K562 (cell line): ENCODE results near the gene SOWAHA. TPM values are rescaled to one million over a fixed set of nuclear protein-coding genes. Genes with fewer than 3 reads are reported as not detected.

Experiments
- ATAC-seq: fragments of 200-7000 bp; cut with Tn5 transposase; 3 replicates; pipeline ENCODE4 v1.9.1; 2020; ENCODE audit warnings: moderate library complexity
- BruUV-seq: library from RNA; stranded (reverse); fragments of 400-500 nt; replicated peaks from 2 replicates; lab custom pipeline; 2021; lab: Mats Ljungman, UMichigan
- CTCF ChIA-PET: fragments of 300-600 bp; formaldehyde crosslinking; extraction: SDS; loops from one replicate; lab custom pipeline; 2021; ENCODE audit warnings: low intra/inter-chr PET ratio; lab: Yijun Ruan, JAX
- POLR2A ChIA-PET: fragments of 300-600, 350-650 bp; sonication (Branson Sonifier 250); formaldehyde crosslinking; extraction: SDS; loops from one replicate; lab custom pipeline; 2021; ENCODE audit warnings: antibody characterized with exemption, inconsistent platforms; lab: Yijun Ruan, JAX
- DNase-seq, 4 experiments: peaks; one replicate each; pipeline versions ENCODE4 v3.0.0 to v3.0.0-alpha.2; 2011 to 2018; ENCODE audit warnings: low spot score in 3 of 4, mixed read lengths in 3 of 4; ENCODE audit errors: extremely low read depth in 1 of 4
- FAIRE-seq: peaks from 2 replicates; lab custom pipeline; 2011; peaks lifted over from hg19 to GRCh38; lab: Jason Lieb, UNC
- H2AFZ ChIP-seq: 2 replicates; pipeline ENCODE4 v1.6.0; 2011; ENCODE audit warnings: low read depth, low read length, control low read depth, inconsistent platforms
- H3K27ac ChIP-seq: fragments of 200-600 bp; 3 replicates; pipeline ENCODE4 v1.8.0; 2011; ENCODE audit warnings: low read depth, mild to moderate bottlenecking, control low read depth, inconsistent platforms, low read length, moderate library complexity, mixed read lengths; ENCODE audit errors: extremely low read depth
- H3K27me3 ChIP-seq, 2 experiments: fragments of 300-600 bp in 1 of 2; 2 replicates in 1 of 2; 3 replicates in 1 of 2; pipeline versions ENCODE4 v1.6.0 to v1.8.0; 2011; ENCODE audit warnings: inconsistent platforms in 2 of 2, low read length in 2 of 2, mild to moderate bottlenecking in 1 of 2, mixed read lengths in 1 of 2, moderate library complexity in 1 of 2; ENCODE audit not compliant: control insufficient read depth in 2 of 2, insufficient read depth in 2 of 2
- H3K36me3 ChIP-seq: fragments of 300-600 bp; 3 replicates; pipeline ENCODE4 v1.8.0; 2011; ENCODE audit warnings: mild to moderate bottlenecking, low read length, inconsistent platforms; ENCODE audit not compliant: control insufficient read depth, insufficient read depth
- H3K4me1 ChIP-seq, 2 experiments: fragments of 200-600 bp in 1 of 2; replicated peaks in 1 of 2; 2 replicates in 1 of 2; 3 replicates in 1 of 2; pipeline versions ENCODE4 v1.5.1 to v1.8.0; 2011; ENCODE audit warnings: inconsistent platforms in 2 of 2, low read length in 2 of 2, mild to moderate bottlenecking in 1 of 2, mixed read lengths in 1 of 2, moderate library complexity in 1 of 2; ENCODE audit not compliant: control insufficient read depth in 2 of 2, insufficient read depth in 2 of 2
- H3K4me2 ChIP-seq: 2 replicates; pipeline ENCODE4 v1.6.1; 2011; ENCODE audit warnings: low read length, control low read depth, inconsistent platforms, mixed read lengths; ENCODE audit not compliant: insufficient read depth
- H3K4me3 ChIP-seq: fragments of 200-600 bp; sonication (generic), shearing (Covaris generic); 2 replicates; pipeline ENCODE4 v1.5.1; 2016; ENCODE audit warnings: control low read depth, inconsistent platforms
- H3K79me2 ChIP-seq: fragments of 200-600 bp; 3 replicates; pipeline ENCODE4 v1.8.0; 2011; ENCODE audit warnings: low read length, inconsistent platforms; ENCODE audit not compliant: control insufficient read depth, insufficient read depth
- H3K9ac ChIP-seq, 2 experiments: 2 replicates each; pipeline versions ENCODE4 v1.6.0 to v1.6.1; 2011; ENCODE audit warnings: low read depth in 2 of 2, low read length in 2 of 2, control low read depth in 1 of 2, inconsistent platforms in 1 of 2, mild to moderate bottlenecking in 1 of 2, mixed read lengths in 1 of 2; ENCODE audit not compliant: insufficient read depth in 1 of 2
- H3K9me1 ChIP-seq: one replicate; pipeline ENCODE4 v1.6.0; 2011; ENCODE audit warnings: inconsistent platforms, mild to moderate bottlenecking, low read length, moderate library complexity; ENCODE audit not compliant: control insufficient read depth, insufficient read depth
- H3K9me3 ChIP-seq: replicated peaks from 2 replicates; pipeline ENCODE4 v1.5.1; 2011; ENCODE audit warnings: low read depth, low read length, inconsistent platforms; ENCODE audit not compliant: control insufficient read depth, insufficient read depth
- H4K20me1 ChIP-seq: replicated peaks from 2 replicates; pipeline ENCODE4 v1.6.1; 2011; ENCODE audit warnings: low read length, inconsistent platforms, mixed read lengths; ENCODE audit not compliant: control insufficient read depth, insufficient read depth
- BACH1 ChIP-seq: fragments of 200-800 bp; sonication (Bioruptor generic); IDR thresholded peaks from 2 replicates; pipeline ENCODE4 v1.6.1; 2016; ENCODE audit warnings: missing genetic modification characterization, missing compliant biosample characterization
- CBX3 ChIP-seq, 2 experiments: IDR thresholded peaks; 1 replicate in 1 of 2; 2 replicates in 1 of 2; pipeline ENCODE4 v1.6.1; 2012; ENCODE audit warnings: inconsistent platforms in 2 of 2, low read length in 2 of 2, borderline replicate concordance in 1 of 2, control low read depth in 1 of 2
- FOXJ3 ChIP-seq: sonication (generic); formaldehyde crosslinking; IDR thresholded peaks from 2 replicates; pipeline ENCODE4 v1.4.0; 2020; ENCODE audit warnings: mild to moderate bottlenecking, missing genetic modification reagents
- GATAD2B ChIP-seq: fragments of 450-650 bp; IDR thresholded peaks from 2 replicates; pipeline ENCODE4 v1.6.1; 2017; ENCODE audit warnings: mild to moderate bottlenecking, borderline replicate concordance
- PCBP2 ChIP-seq: fragments of 200-400 bp; formaldehyde crosslinking; IDR thresholded peaks from 2 replicates; pipeline ENCODE4 v1.6.1; 2018; ENCODE audit warnings: low read length, low read depth, mild to moderate bottlenecking, moderate library complexity; ENCODE audit not compliant: poor library complexity, severe bottlenecking
- TSC22D4 ChIP-seq: fragments of 450-650 bp; IDR thresholded peaks from 2 replicates; pipeline ENCODE4 v1.6.1; 2016; ENCODE audit warnings: missing genetic modification characterization, missing biosample characterization, control low read depth
- ZEB2 ChIP-seq: fragments of 450-650 bp; IDR thresholded peaks from 2 replicates; pipeline ENCODE4 v1.6.1; 2016
- ZNF444 ChIP-seq: fragments of 250-450 bp; sonication (Bioruptor Pico); IDR thresholded peaks from 2 replicates; pipeline ENCODE4 v1.4.0; 2020; ENCODE audit warnings: mild to moderate bottlenecking, moderate library complexity
- WGBS: fragments of 100-300 bp; shearing (Covaris generic); methylation state at CpG from one replicate; pipeline ENCODE4 v1.1.6; 2016; ENCODE audit warnings: low coverage, mixed read lengths; ENCODE audit not compliant: insufficient coverage; ENCODE audit errors: missing lambda C conversion rate; 5-methylcytosine and 5-hydroxymethylcytosine counted together
- in situ Hi-C: fragments of 300-500 bp; cut with MboI; formaldehyde crosslinking; loops from 4 replicates; pipeline ENCODE4 v1.15.0; 2018; ENCODE audit warnings: inconsistent platforms, mixed read lengths
- intact Hi-C: fragments of 100-400 bp; cut with micrococcal nuclease; formaldehyde crosslinking; loops from 2 replicates; pipeline ENCODE4 v1.14.2; 2022
- polyA plus RNA-seq, 8 experiments: library from polyadenylated mRNA; depleted of rRNA in 4 of 8; stranded (reverse) in 5 of 8; unstranded in 3 of 8; fragments of >200 nt; fragmentation: Nextera tagmentation in 2 of 8; fragmentation: Illumina TruSeq in 1 of 8; extraction: Ambion mirVana in 2 of 8; extraction: Trizol in 1 of 8; gene quantifications; 2 replicates each; pipeline versions ENCODE4 v1.2.1 to v1.2.3, GENCODE V29; 2011 to 2014; ENCODE audit warnings: inconsistent platforms in 1 of 8, missing spikeins in 1 of 8
- total RNA-seq, 7 experiments: library from RNA; depleted of rRNA in 6 of 7; stranded (reverse); fragments of >200 nt in 6 of 7; fragmentation: Illumina TruSeq in 2 of 7; extraction: Trizol in 2 of 7; gene quantifications; 2 replicates each; pipeline versions ENCODE4 v1.2.1 to v1.2.3, GENCODE V29; 2011 to 2021; ENCODE audit warnings: low replicate concordance in 1 of 7
- TF ChIP-seq, protein P1 (sequence below): IDR thresholded peaks from 2 replicates; pipeline ENCODE4 v1.6.1; 2012; ENCODE audit warnings: low read depth, low read length, improper control_type of control experiment, borderline replicate concordance

SOWAHA gene
- total and polyA plus RNA-seq, 9 of the 15 experiments (the other 6 are each of a cell fraction or from before 2014, with no cell fraction given), result not detected

DNA sequence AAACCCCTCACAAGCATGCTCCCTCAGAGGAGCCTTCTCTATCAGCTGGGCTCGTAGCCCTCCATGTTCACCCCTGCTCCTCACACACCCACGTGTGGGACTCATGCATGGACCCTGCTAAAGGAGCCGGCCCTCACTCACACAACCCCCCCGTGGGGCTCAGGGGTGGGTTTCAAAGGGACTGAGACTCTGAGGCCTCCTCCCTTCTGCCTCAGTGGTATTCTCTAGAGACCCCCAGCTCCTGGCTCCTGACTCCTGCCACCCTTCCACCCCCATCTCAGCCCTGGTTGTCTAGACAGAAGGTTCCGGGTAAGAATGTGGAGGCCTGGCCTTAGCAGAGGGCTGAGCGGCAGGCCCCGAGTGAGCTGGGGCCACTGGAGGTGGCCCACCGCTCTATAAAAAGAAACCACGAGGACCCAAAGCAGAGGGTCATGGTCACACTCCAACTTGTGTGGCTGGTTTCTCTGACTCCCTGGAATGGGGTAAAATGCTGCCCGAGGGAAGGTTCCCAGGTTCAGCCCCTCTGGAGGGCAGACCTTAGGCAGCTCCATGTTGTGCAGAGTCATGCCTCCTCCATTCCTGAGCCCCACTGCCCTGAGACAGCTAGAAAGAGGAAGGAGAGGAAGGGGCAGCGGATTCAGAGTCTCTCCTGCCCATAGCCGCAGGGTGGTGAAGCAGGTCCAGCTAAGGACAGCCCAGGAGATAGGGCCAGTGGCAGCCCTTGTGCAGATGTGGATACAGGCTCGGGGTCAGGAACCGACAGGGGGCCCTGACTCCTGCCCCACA lies 46.9 kb upstream of the SOWAHA start:
- 0 out of 3 replicates have a peak, but pooled peaks have one; percentile 13 for ATAC-seq
- Histone ChIP-seq H2AFZ (no peak overlapping the region), H3K36me3 (peaks cover 82% of the 10 kb centered on the region; the same call in 2 of the 3 replicates), H3K4me2 (no peak overlapping the region), H3K4me3 (no peak overlapping the region), H3K9me3 (no peaks in the 10 kb centered on the region), H3K9ac (peak overlapping the region in 1 of 2 experiments; percentile 52; a peak in 1 of 4 replicates), H3K27ac (no peak overlapping the region), H4K20me1 (peaks cover 16% of the 10 kb centered on the region), H3K27me3 (no peaks in the 10 kb centered on the region), H3K9me1 (no peaks in the 10 kb centered on the region), H3K4me1 (peaks cover 7 to 16% of the 10 kb centered on the region in 2 experiments; a peak in 3 of 5 replicates), H3K79me2 (peaks cover 47% of the 10 kb centered on the region)
- no peak for DNase-seq
- TF ChIP-seq TSC22D4 (no peak), GATAD2B (no peak), ZNF444 (CRISPR knock-in tag) (no peak), PCBP2 (no peak), FOXJ3 (CRISPR knock-in tag) (no peak), BACH1 (tag) (no peak), CBX3 (IDR thresholded peaks at IDR 0.05; ENCODE audit: borderline replicate concordance in 1 of 2, low read length in 2 of 2) (no peak), ZEB2 (no peak)
- TF ChIP-seq, protein P1, sequence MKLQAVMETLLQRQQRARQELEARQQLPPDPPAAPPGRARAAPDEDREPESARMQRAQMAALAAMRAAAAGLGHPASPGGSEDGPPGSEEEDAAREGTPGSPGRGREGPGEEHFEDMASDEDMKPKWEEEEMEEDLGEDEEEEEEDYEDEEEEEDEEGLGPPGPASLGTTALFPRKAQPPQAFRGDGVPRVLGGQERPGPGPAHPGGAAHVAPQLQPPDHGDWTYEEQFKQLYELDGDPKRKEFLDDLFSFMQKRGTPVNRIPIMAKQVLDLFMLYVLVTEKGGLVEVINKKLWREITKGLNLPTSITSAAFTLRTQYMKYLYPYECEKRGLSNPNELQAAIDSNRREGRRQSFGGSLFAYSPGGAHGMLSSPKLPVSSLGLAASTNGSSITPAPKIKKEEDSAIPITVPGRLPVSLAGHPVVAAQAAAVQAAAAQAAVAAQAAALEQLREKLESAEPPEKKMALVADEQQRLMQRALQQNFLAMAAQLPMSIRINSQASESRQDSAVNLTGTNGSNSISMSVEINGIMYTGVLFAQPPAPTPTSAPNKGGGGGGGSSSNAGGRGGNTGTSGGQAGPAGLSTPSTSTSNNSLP, result no peak
- intact Hi-C loops (no loop called here), in situ Hi-C loops (no loop called here)
- POLR2A ChIA-PET, result interaction anchor here (0.7 to 3.5 kb wide), 6 partner anchors 10 to 16 kb away, joined by 3 to 22 read pairs (median 5); partner anchors contain the start of gene SEPTIN8
- WGBS, result 81% methylated on average over 13 of the region's 14 CpGs
- BruUV-seq, result no TSS peak
- CTCF ChIA-PET, result no interaction called here
- no peak for FAIRE-seq
